Body of pancreas (tissue), 4 donors: ENCODE measurements around the gene PHKB. TPM values are rescaled to one million over a fixed set of nuclear protein-coding genes. Genes with fewer than 3 reads are reported as not detected.

Experiments
- ATAC-seq: fragments of 150-250 bp; one replicate; pipeline ENCODE4 v1.9.1; 2016
- DNase-seq, 4 donors: peaks; one replicate each; pipeline ENCODE4 v3.0.0-alpha.2; 2019
- H3K27ac ChIP-seq, 4 donors: fragments of 200-600 bp; sonication (generic); 1 replicate in 3 of 4; 2 replicates in 1 of 4; pipeline versions ENCODE4 v1.5.1 to v1.6.1; 2016 to 2019; ENCODE audit warnings: mild to moderate bottlenecking in 1 of 4, mixed read lengths in 1 of 4, moderate library complexity in 1 of 4
- H3K27me3 ChIP-seq, 2 donors: fragments of 200-600 bp; sonication (generic); one replicate each; pipeline ENCODE4 v1.6.0; 2016; ENCODE audit warnings: mild to moderate bottlenecking in 1 of 2
- H3K36me3 ChIP-seq, 2 donors: fragments of 200-600 bp; sonication (generic); replicated peaks in 1 of 2; 2 replicates each; pipeline ENCODE4 v1.5.1; 2016; ENCODE audit warnings: low read depth in 2 of 2; ENCODE audit not compliant: insufficient read depth in 1 of 2
- H3K4me1 ChIP-seq: fragments of 200-600 bp; sonication (generic); one replicate; pipeline ENCODE4 v1.6.0; 2016
- H3K4me3 ChIP-seq, 2 donors: fragments of 200-600 bp; sonication (generic); 1 replicate in 1 of 2; 2 replicates in 1 of 2; pipeline ENCODE4 v1.5.1; 2016 to 2019
- H3K9me3 ChIP-seq, 3 donors: fragments of 200-600 bp; sonication (generic); 1 replicate in 2 of 3; 2 replicates in 1 of 3; pipeline ENCODE4 v1.5.1; 2016
- CTCF ChIP-seq, 7 experiments: fragments of 450-650 bp in 4 of 7; fragments of 200-600 bp in 3 of 7; sonication (generic) in 3 of 7; IDR thresholded peaks; one replicate each; pipeline ENCODE4 v1.5.1; 2016 to 2019; ENCODE audit warnings: antibody characterized with exemption in 7 of 7
- POLR2A ChIP-seq, 3 donors: fragments of 450-650 bp; IDR thresholded peaks; one replicate each; pipeline ENCODE4 v1.6.1; 2016; ENCODE audit warnings: antibody characterized with exemption in 3 of 3, mild to moderate bottlenecking in 2 of 3
- WGBS, 2 donors: methylation state at CpG; one replicate each; pipeline ENCODE4 v1.1.5; 2017; 5-methylcytosine and 5-hydroxymethylcytosine counted together
- intact Hi-C: fragments of 100-400 bp; cut with DNase I; formaldehyde crosslinking; loops from one replicate; pipeline ENCODE4 v1.15.1; 2023
- total RNA-seq, 2 donors: library from RNA; depleted of rRNA; stranded (reverse); fragments of >200 nt; gene quantifications; one replicate each; pipeline ENCODE4 v1.1.0, GENCODE V29; 2016

Gene PHKB
- total RNA-seq, 2 donors from 2014 or later, result 41.5 to 72.5 TPM

- ATAC-seq (no peak), DNase-seq (no peak)
- Histone ChIP-seq H3K36me3 (no peaks in the 10 kb centered on the region), H3K27ac (no peak overlapping the region), H3K4me3 (no peak overlapping the region), H3K4me1 (peaks cover 6% of the 10 kb centered on the region), H3K9me3 (no peaks in the 10 kb centered on the region), H3K27me3 (no peaks in the 10 kb centered on the region)
- intact Hi-C loops, result no loop called here
- 87 to 89% methylated on average over 9 of the region's 9 CpGs for WGBS, 2 donors
- TF ChIP-seq CTCF (IDR thresholded peaks at IDR 0.05) (no peak), POLR2A (IDR thresholded peaks at IDR 0.05) (no peak)
Observed at GRCh38 chr16:47725188-47725695, 264.1 kb downstream of the PHKB start.

GRCh38 chr16:47726031-47726675 is 265.0 kb downstream of the PHKB start:
- H3K36me3 ChIP-seq, result no peaks in the 10 kb centered on the region
- no peak overlapping the region for H3K4me3 ChIP-seq
- DNase-seq (no peak), ATAC-seq (no peak)
- intact Hi-C loops, result no loop called here
- H3K9me3 ChIP-seq, result no peaks in the 10 kb centered on the region
- H3K27me3 ChIP-seq, result no peaks in the 10 kb centered on the region
- peaks cover 6% of the 10 kb centered on the region for H3K4me1 ChIP-seq
- WGBS, 2 donors, result 70 to 72% methylated on average over 8 of the region's 8 CpGs
- no peak overlapping the region for H3K27ac ChIP-seq
- TF ChIP-seq POLR2A (IDR thresholded peaks at IDR 0.05) (no peak), CTCF (IDR thresholded peaks at IDR 0.05) (no peak)

GRCh38 chr16:47727131-47727530 is 266.0 kb downstream of the PHKB start:
- Histone ChIP-seq H3K27me3 (no peaks in the 10 kb centered on the region), H3K9me3 (no peaks in the 10 kb centered on the region), H3K4me3 (no peak overlapping the region), H3K4me1 (peaks cover 6% of the 10 kb centered on the region), H3K27ac (no peak overlapping the region), H3K36me3 (no peaks in the 10 kb centered on the region)
- intact Hi-C loops, result no loop called here
- DNase-seq (no peak), ATAC-seq (no peak)
- TF ChIP-seq POLR2A (IDR thresholded peaks at IDR 0.05) (no peak), CTCF (IDR thresholded peaks at IDR 0.05) (no peak)
- 92 to 96% methylated on average over 6 of the region's 6 CpGs for whole genome bisulfite sequencing, 2 donors

GRCh38 chr16:47728205-47728604 is 267.1 kb downstream of the PHKB start:
- Histone ChIP-seq H3K9me3 (no peaks in the 10 kb centered on the region), H3K4me3 (no peak overlapping the region), H3K36me3 (no peaks in the 10 kb centered on the region), H3K4me1 (peaks cover 6% of the 10 kb centered on the region), H3K27me3 (no peaks in the 10 kb centered on the region), H3K27ac (no peak overlapping the region)
- intact Hi-C loops, result no loop called here
- DNase-seq (no peak), ATAC-seq (no peak)
- WGBS, 2 donors, result 14 to 28% methylated on average over 3 of the region's 3 CpGs
- TF ChIP-seq CTCF (IDR thresholded peaks at IDR 0.05) (no peak), POLR2A (IDR thresholded peaks at IDR 0.05) (no peak)

- intact Hi-C loops, result no loop called here
- Histone ChIP-seq H3K36me3 (no peaks in the 10 kb centered on the region), H3K27me3 (no peaks in the 10 kb centered on the region), H3K4me1 (peaks cover 6% of the 10 kb centered on the region), H3K4me3 (no peak overlapping the region), H3K9me3 (no peaks in the 10 kb centered on the region), H3K27ac (no peak overlapping the region)
- 91 to 93% methylated on average over 12 of the region's 12 CpGs for WGBS, 2 donors
- ATAC-seq (no peak), DNase-seq (no peak)
- TF ChIP-seq POLR2A (IDR thresholded peaks at IDR 0.05), result no peak
- no peak for TF ChIP-seq CTCF (IDR thresholded peaks at IDR 0.05)
Observed at GRCh38 chr16:47729701-47730100, 268.6 kb downstream of the PHKB start.
